ENCODE measurements around the gene CLDN15. TPM values are rescaled to one million over a fixed set of nuclear protein-coding genes. Genes with fewer than 3 reads are reported as not detected.

CLDN15 gene
- total RNA-seq, 1 experiment from 2014 or later = 9.7 TPM

- Histone ChIP-seq H2AFZ (ENCODE audit: low read length) (no peak overlapping the region), H3K23ac (ENCODE audit: insufficient read length, low read depth, low read length) (no peak overlapping the region), H3K4ac (ENCODE audit: low read depth, low read length) (no peak overlapping the region), H4K5ac (ENCODE audit: insufficient read length, low read depth, low read length) (no peak overlapping the region), H3K79me1 (ENCODE audit: insufficient read depth, low read depth, low read length, poor library complexity, severe bottlenecking) (no peaks in the 10 kb centered on the region), H3T11ph (ENCODE audit: low read length) (no peak overlapping the region), H3K4me2 (ENCODE audit: insufficient read depth, insufficient read length, low read length) (peak overlapping the region; percentile 94), H2BK120ac (ENCODE audit: low read depth, low read length, poor library complexity, severe bottlenecking) (no peak overlapping the region), H2BK15ac (ENCODE audit: low read depth, low read length) (no peak overlapping the region), H4K20me1 (ENCODE audit: control insufficient read depth, insufficient read depth, insufficient read length) (peaks cover 4% of the 10 kb centered on the region), H4K91ac (ENCODE audit: insufficient read length, low read depth, low read length) (no peak overlapping the region), H2BK5ac (ENCODE audit: insufficient read length, low read length) (no peak overlapping the region), H3K18ac (ENCODE audit: insufficient read length, low read depth, low read length) (no peak overlapping the region), H3K56ac (ENCODE audit: insufficient read length, low read depth, low read length) (no peak overlapping the region), H3K27me3 (ENCODE audit: insufficient read depth, low read length) (no peaks in the 10 kb centered on the region), H3K27ac (ENCODE audit: insufficient read length, low read depth, low read length) (no peak overlapping the region), H2AK5ac (ENCODE audit: insufficient read length, low read length) (no peak overlapping the region), H2BK20ac (ENCODE audit: low read depth, low read length, poor library complexity, severe bottlenecking) (no peak overlapping the region), H3K4me1 (ENCODE audit: insufficient read depth, low read length) (no peaks in the 10 kb centered on the region), H3K23me2 (ENCODE audit: insufficient read length, low read depth, low read length, poor library complexity, severe bottlenecking) (peaks cover 8% of the 10 kb centered on the region), H2BK12ac (ENCODE audit: insufficient read length, low read depth, low read length) (no peak overlapping the region), H4K8ac (replicated peaks; ENCODE audit: insufficient read length, low read depth, low read length) (no peak overlapping the region), H3K9ac (ENCODE audit: extremely low read depth, insufficient read length, low read length) (no peak overlapping the region), H3K14ac (ENCODE audit: insufficient read depth, low read length) (no peak overlapping the region), H3K79me2 (ENCODE audit: insufficient read depth, low read length) (no peaks in the 10 kb centered on the region), H3K9me3 (ENCODE audit: control insufficient read depth, low read depth, low read length) (no peaks in the 10 kb centered on the region)
- H3K9me3 Mint-ChIP-seq = no peaks in the 10 kb centered on the region
- TF ChIP-seq, protein P1, sequence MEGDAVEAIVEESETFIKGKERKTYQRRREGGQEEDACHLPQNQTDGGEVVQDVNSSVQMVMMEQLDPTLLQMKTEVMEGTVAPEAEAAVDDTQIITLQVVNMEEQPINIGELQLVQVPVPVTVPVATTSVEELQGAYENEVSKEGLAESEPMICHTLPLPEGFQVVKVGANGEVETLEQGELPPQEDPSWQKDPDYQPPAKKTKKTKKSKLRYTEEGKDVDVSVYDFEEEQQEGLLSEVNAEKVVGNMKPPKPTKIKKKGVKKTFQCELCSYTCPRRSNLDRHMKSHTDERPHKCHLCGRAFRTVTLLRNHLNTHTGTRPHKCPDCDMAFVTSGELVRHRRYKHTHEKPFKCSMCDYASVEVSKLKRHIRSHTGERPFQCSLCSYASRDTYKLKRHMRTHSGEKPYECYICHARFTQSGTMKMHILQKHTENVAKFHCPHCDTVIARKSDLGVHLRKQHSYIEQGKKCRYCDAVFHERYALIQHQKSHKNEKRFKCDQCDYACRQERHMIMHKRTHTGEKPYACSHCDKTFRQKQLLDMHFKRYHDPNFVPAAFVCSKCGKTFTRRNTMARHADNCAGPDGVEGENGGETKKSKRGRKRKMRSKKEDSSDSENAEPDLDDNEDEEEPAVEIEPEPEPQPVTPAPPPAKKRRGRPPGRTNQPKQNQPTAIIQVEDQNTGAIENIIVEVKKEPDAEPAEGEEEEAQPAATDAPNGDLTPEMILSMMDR (conservative IDR thresholded peaks at IDR 0.05) = no peak; the same call in 2 of the 3 replicates
- WGBS (ENCODE audit: extremely low coverage, insufficient read length, low lambda C conversion rate) = no CpG with 5 or more reads among the region's 28 CpGs
- peak overlapping the region in 1 of 3 experiments; percentile 58; a peak in 2 of 7 replicates for H3K27ac Mint-ChIP-seq
- peaks cover 7 to 32% (median 19%) of the 10 kb centered on the region in 3 experiments; a peak in 6 of 7 replicates for H3K36me3 Mint-ChIP-seq (ENCODE audit: insufficient read depth in 1 of 3, low read depth in 3 of 3)
- H3K4me3 Mint-ChIP-seq = peak overlapping the region; percentile 93 to 96
- DNase-seq = no peak
- no peaks in the 10 kb centered on the region; the same call in 1 of the 2 replicates for H3K27me3 Mint-ChIP-seq (ENCODE audit: low read depth)
- peaks cover 20 to 24% of the 10 kb centered on the region in 2 experiments for H3K4me1 Mint-ChIP-seq
Observed at GRCh38 chr7:101243646-101244374, 6.2 kb upstream of the CLDN15 start.

Data from H9 (cell line).